IPS DF 6.9 (cell line): ENCODE data around the gene SLC48A1.

Source experiments
- DNase-seq: peaks from one replicate; pipeline ENCODE4 v3.0.0-alpha.2; 2013; ENCODE audit warnings: low read depth, low spot score
- H3K27ac ChIP-seq: one replicate; pipeline ENCODE4 v1.5.1; 2013; ENCODE audit warnings: low read length, control low read depth
- H3K27me3 ChIP-seq: 2 replicates; pipeline ENCODE4 v1.6.1; 2013; ENCODE audit warnings: mild to moderate bottlenecking, low read length; ENCODE audit not compliant: control insufficient read depth, insufficient read depth
- H3K36me3 ChIP-seq: 2 replicates; pipeline ENCODE4 v1.6.1; 2013; ENCODE audit warnings: low read length; ENCODE audit not compliant: control insufficient read depth, insufficient read depth
- H3K4me1 ChIP-seq: 2 replicates; pipeline ENCODE4 v1.6.1; 2013; ENCODE audit warnings: low read length; ENCODE audit not compliant: control insufficient read depth, insufficient read depth
- H3K4me3 ChIP-seq: 2 replicates; pipeline ENCODE4 v1.5.1; 2013; ENCODE audit warnings: mild to moderate bottlenecking, low read length
- H3K9me3 ChIP-seq: 2 replicates; pipeline ENCODE4 v1.6.1; 2013; ENCODE audit warnings: low read length, inconsistent platforms; ENCODE audit not compliant: control insufficient read depth, insufficient read depth
- WGBS: extraction: QIAGEN DNeasy Blood & Tissue Kit; methylation state at CpG from one replicate; pipeline ENCODE4 v1.1.7; 2013; ENCODE audit warnings: mixed read lengths, missing lambda C conversion rate; ENCODE audit not compliant: insufficient read length, insufficient coverage; 5-methylcytosine and 5-hydroxymethylcytosine counted together

The SLC48A1 gene

GRCh38 chr12:47773062-47773857 lies at the start of gene SLC48A1:
SLC48A1 (plus strand) TSS chr12:47773238; CDS start chr12:47773305, 67 bp downstream.
- no peaks in the 10 kb centered on the region for H3K36me3 ChIP-seq
- H3K9me3 ChIP-seq, result no peaks in the 10 kb centered on the region
- peaks cover 7% of the 10 kb centered on the region for H3K4me1 ChIP-seq
- peak within 1 kb of the TSS; percentile 43; the same call in 1 of the 2 replicates for H3K4me3 ChIP-seq
- H3K27me3 ChIP-seq, result no peaks in the 10 kb centered on the region
- H3K27ac ChIP-seq, result no peak within 1 kb of the TSS
- DNase-seq, result no peak
- no CpG with 5 or more reads among the region's 106 CpGs for WGBS

GRCh38 chr12:47725091-47725772 lies 47.8 kb upstream of the SLC48A1 start, which contains the start of gene ENDOU:
ENDOU (minus strand) TSS chr12:47725490; CDS start chr12:47725413, 77 bp downstream.
- H3K36me3 ChIP-seq, result no peaks in the 10 kb centered on the region
- no peaks in the 10 kb centered on the region for H3K27me3 ChIP-seq
- no peak within 1 kb of the TSS for H3K27ac ChIP-seq
- no peak for DNase-seq
- no peaks in the 10 kb centered on the region for H3K9me3 ChIP-seq
- H3K4me1 ChIP-seq, result no peaks in the 10 kb centered on the region
- no peak within 1 kb of the TSS for H3K4me3 ChIP-seq
- no CpG with 5 or more reads among the region's 8 CpGs for WGBS

GRCh38 chr12:47725893-47726292 lies 47.1 kb upstream of the SLC48A1 start:
- Histone ChIP-seq H3K4me3 (no peak overlapping the region), H3K27ac (no peak overlapping the region), H3K4me1 (no peaks in the 10 kb centered on the region), H3K9me3 (no peaks in the 10 kb centered on the region), H3K36me3 (no peaks in the 10 kb centered on the region), H3K27me3 (no peaks in the 10 kb centered on the region)
- WGBS, result no CpG with 5 or more reads among the region's 5 CpGs
- no peak for DNase-seq

- Histone ChIP-seq H3K36me3 (no peaks in the 10 kb centered on the region), H3K27me3 (no peaks in the 10 kb centered on the region), H3K27ac (no peak overlapping the region), H3K4me1 (no peaks in the 10 kb centered on the region), H3K4me3 (no peak overlapping the region), H3K9me3 (no peaks in the 10 kb centered on the region)
- no peak for DNase-seq
- WGBS, result no CpG with 5 or more reads among the region's 3 CpGs
These were observed 43.8 kb upstream of the SLC48A1 start for GRCh38 chr12:47729233-47729632.

GRCh38 chr12:47730341-47730744 lies 42.7 kb upstream of the SLC48A1 start:
- peaks cover 5% of the 10 kb centered on the region for H3K4me1 ChIP-seq
- H3K27ac ChIP-seq, result no peak overlapping the region
- no peak overlapping the region for H3K4me3 ChIP-seq
- H3K27me3 ChIP-seq, result no peaks in the 10 kb centered on the region
- H3K36me3 ChIP-seq, result no peaks in the 10 kb centered on the region
- no peaks in the 10 kb centered on the region for H3K9me3 ChIP-seq
- no peak for DNase-seq
- WGBS, result no CpG with 5 or more reads among the region's 8 CpGs

GRCh38 chr12:47731723-47732122 lies 41.3 kb upstream of the SLC48A1 start:
- Histone ChIP-seq H3K4me1 (peaks cover 5% of the 10 kb centered on the region), H3K36me3 (no peaks in the 10 kb centered on the region), H3K9me3 (no peaks in the 10 kb centered on the region), H3K27ac (no peak overlapping the region), H3K4me3 (no peak overlapping the region), H3K27me3 (no peaks in the 10 kb centered on the region)
- no peak for DNase-seq
- no CpG with 5 or more reads among the region's 5 CpGs for WGBS

- Histone ChIP-seq H3K4me3 (no peak overlapping the region), H3K9me3 (no peaks in the 10 kb centered on the region), H3K27ac (no peak overlapping the region), H3K4me1 (peaks cover 5% of the 10 kb centered on the region), H3K27me3 (no peaks in the 10 kb centered on the region), H3K36me3 (no peaks in the 10 kb centered on the region)
- no peak for DNase-seq
- WGBS, result no CpG with 5 or more reads among the region's 2 CpGs
These were observed 40.5 kb upstream of the SLC48A1 start for GRCh38 chr12:47732504-47732903.

GRCh38 chr12:47733142-47733541 lies 39.9 kb upstream of the SLC48A1 start:
- no peak overlapping the region for H3K4me3 ChIP-seq
- no peak for DNase-seq
- H3K36me3 ChIP-seq, result no peaks in the 10 kb centered on the region
- WGBS, result no CpG with 5 or more reads among the region's 4 CpGs
- H3K9me3 ChIP-seq, result no peaks in the 10 kb centered on the region
- no peak overlapping the region for H3K27ac ChIP-seq
- no peaks in the 10 kb centered on the region for H3K27me3 ChIP-seq
- peaks cover 5% of the 10 kb centered on the region for H3K4me1 ChIP-seq

GRCh38 chr12:47734725-47735480 lies 38.1 kb upstream of the SLC48A1 start:
- Histone ChIP-seq H3K4me1 (peaks cover 5% of the 10 kb centered on the region), H3K36me3 (no peaks in the 10 kb centered on the region), H3K27me3 (no peaks in the 10 kb centered on the region), H3K9me3 (no peaks in the 10 kb centered on the region), H3K27ac (no peak overlapping the region), H3K4me3 (no peak overlapping the region)
- WGBS, result no CpG with 5 or more reads among the region's 12 CpGs
- DNase-seq, result no peak

- DNase-seq, result no peak
- Histone ChIP-seq H3K4me1 (peaks cover 5% of the 10 kb centered on the region), H3K36me3 (no peaks in the 10 kb centered on the region), H3K27me3 (no peaks in the 10 kb centered on the region), H3K27ac (no peak overlapping the region), H3K9me3 (no peaks in the 10 kb centered on the region), H3K4me3 (no peak overlapping the region)
- WGBS, result no CpG with 5 or more reads among the region's 11 CpGs
These were observed 37.4 kb upstream of the SLC48A1 start for GRCh38 chr12:47735649-47736048.
